ENCODE results near the gene SPOCK1.

SPOCK1 gene

DNA sequence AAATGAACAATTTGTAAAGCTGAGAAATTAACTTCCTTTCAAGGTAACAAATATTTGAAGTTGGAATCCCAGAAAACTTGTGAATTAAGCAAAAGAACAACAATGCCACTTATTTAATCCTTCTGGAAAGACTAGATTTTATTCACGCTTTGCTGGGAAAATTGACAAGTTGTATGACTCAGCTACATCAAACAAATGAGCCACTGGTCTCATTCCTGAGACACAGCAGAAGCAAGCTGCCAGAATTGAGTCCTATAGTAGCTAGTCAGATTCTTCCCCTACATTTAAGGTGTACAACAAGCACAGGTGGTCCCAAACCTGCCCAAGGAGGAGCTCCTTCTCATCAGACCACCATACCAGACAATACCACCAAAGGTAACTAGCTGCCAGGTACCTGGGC, 280.7 kb downstream of the SPOCK1 start:
- no peak for DNase-seq

DNA sequence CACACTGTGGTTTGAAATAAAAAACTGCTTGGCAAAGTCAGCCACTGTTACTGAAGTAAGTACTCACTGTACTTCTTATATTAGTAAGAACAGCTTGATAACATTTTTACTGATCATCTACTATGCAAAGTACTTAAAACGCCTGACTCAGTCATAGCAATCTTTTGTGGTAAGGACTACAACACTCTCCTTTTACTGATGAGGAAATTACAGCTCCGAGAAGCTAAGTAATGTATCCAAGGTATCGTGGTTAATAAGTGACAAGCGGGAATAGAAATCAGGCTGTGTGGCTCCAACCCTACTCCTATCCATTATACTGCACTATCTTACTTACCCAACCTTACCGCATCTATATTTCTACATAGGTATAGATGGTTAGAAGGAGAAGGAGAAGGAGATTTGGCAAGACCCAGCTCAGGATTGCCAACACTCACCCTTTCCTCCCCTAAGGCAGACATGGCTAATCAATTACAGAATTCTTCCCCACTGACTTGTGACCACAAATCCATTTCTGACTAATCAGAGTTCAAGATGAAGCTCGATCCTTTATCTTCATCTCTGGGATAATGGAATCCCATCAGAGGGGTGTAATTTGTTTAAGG, 281.4 kb downstream of the SPOCK1 start:
- no peak for ATAC-seq
- no peak for DNase-seq

More for the DNA sequence above, 280.7 kb downstream of the SPOCK1 start:
- no peak for ATAC-seq

DNA sequence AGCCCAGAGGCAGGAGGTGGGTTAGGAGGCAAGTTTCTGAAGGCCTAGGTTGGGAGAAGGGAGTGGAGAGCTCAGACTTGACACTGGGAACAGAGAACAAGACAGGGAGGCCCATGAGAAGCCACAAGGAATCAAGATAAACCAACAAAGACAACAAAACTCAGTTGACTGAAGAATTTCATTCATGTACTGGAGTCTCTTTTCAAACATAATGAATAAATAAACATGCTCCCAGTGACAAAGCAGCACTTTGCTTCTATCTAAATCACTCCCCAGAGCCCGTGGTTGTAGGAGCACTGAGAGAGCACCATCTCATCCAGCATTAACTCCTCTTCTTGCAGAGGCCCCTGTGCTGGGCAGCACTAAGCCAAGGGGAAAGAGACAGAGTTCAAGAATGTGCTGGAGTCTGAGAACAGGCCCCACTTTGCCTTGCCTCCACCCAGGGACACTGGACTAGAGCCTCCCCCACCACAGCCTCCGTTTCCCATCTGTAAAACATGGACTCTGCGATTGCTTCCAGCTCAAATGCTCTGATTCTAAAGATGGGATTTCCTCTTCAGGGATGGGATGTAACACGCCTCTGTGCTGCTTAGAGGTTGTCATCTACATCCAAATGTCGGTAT, 282.0 kb downstream of the SPOCK1 start:
- no peak for ATAC-seq
- DNase-seq = no peak

DNA sequence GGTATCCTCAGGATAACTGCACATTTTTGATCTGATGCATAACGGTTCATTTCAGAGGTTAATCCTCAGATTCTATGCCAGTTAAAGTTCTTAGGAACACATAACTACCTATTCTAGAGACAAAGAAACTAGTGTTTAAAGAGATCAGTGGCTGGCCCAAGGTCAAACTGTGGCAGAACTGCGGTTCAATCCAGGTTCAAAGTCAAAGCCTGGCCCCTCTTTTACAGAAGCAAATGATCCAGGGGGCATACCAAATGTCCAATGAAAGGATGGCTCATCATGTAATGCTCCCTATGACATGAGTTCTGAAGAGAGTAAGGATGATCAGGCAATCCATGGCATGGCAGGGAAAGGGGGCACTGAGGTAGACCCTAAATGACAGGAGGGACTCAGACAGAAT, 283.3 kb downstream of the SPOCK1 start:
- DNase-seq = no peak

DNA sequence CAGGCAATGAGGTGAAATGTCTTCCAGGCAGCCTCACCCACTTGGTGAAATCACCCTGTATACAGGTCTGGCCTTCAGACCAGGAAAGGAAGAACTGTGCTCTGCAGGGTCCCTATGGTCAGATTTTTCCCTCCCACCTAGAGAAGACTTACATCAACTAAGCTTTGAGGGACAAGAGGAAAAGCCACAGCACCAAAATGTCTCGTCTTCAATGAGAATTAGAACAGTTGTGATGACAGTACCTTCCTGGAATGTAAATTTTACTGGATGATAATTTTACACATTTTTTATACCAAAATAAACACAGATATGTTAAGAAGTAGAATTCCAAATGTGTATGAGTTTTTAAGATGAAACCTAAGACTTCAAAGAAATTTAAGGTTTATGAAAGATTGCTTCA, 283.9 kb downstream of the SPOCK1 start:
- DNase-seq (no peak), ATAC-seq (no peak)

More for the DNA sequence above, 283.3 kb downstream of the SPOCK1 start:
- ATAC-seq = no peak

DNA sequence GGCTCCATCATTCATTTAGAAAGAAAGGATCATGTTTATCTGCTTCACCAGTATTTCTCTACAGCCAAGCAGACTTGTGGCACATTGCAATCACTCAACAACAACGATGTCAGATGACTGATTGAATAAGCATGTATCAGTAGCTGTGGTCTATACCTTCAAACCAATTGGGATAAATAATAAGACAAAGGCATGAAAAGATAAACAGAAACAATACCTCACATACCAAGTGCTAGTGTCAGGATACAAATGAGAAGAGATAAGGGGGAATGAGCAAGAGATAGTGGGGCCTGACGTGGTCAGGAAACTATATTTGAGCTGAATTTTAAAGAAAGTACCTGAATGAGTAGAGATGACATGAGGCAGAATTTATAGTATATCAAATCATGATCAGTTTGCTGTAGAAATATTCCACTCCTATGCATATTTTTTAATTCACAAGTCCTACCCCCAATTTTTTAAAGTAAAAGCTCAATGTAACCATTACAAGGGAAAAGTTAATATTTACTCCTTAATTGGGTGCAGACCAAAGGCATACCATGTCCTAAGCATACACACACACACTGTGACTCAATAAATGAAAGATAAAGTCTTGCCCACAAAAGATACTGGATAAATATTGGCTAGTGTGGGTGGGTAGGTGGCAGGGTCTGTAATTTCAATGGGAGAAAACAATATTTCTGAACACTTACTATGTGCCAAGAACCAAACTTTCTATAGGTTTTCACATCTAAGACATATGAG, 284.5 kb downstream of the SPOCK1 start:
- no peak for ATAC-seq
- DNase-seq = no peak

DNA sequence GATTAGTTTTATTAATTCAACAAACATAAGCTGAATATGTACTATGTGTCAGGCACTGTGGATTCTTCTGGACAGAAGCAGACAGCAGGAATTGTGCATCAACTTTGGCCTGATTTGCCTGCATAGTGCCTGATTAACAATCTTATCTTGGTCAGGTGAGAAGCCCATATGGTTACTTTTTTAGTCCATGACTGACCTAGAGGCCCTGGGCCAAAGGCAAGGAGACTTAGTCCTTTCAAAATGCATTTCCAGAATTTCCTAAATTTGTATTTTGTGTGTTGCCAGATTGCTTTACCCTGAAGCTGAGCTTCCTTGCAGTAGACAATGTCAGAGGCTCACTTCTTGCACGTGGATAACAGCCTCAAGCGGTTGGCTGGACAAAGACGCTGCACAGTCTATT, 286.7 kb downstream of the SPOCK1 start:
- DNase-seq (no peak), ATAC-seq (no peak)

DNA sequence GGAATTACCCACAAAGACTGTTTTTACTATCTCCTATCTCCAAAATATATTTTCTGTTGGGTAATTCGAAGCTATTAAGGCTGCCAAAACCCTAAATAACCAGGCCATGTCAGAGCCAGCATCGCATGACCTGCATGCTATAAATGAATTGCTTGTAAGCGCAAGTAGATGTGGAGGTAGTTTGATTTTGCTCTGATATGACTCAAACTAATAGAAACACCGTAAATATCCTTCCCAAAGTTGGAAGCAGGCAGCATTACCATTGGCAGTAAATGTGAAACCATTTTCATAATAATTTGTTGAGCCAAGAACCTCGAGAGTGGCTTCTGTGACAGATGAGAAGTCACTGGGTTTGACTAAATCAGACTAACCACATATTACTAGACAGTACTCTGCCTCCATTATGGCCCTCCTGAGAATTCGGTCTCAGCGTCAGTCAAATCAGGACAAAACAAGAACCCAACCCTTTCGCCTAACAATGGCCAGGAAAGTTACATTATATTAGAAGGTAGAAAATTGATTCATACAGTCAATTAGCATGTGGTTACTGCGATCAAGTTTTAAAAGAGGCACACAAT, 289.8 kb downstream of the SPOCK1 start:
- no peak for ATAC-seq

DNA sequence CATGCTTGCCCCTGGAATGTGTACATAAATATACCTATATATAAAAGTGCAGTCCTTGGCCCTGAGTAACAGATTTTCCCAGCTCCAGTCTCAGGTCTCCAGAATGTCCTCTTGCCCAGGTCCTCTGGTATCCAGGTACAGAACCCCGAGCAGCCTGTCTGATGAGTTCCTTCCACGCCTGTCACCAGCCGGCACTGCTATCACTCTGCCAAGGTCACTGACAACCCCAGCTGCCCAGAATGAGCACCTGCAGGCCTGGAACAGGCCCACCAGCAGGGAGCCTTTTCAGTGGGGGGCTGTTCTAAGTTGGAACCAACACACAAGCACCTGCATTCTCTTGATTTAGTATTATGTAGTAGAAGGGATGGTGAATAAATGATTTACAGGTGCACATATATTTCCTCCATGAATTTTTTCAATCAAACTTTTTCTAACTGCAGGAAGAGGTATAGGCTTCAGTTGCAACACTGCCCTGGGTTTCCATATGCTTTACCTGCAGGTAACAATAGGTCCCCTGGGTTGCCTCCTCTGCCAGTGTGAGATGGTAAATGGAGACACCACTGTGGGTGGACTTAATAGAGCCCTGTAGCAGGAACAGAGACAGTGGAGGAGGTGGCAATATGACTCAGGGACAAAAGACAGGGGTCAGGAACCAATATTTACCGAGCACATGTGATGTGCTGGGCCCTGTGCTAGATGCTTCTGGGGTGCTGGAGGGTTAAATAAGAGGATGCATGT, 291.9 kb downstream of the SPOCK1 start:
- no peak for ATAC-seq
- no peak for DNase-seq

More for the DNA sequence above, 289.8 kb downstream of the SPOCK1 start:
- no peak for DNase-seq

DNA sequence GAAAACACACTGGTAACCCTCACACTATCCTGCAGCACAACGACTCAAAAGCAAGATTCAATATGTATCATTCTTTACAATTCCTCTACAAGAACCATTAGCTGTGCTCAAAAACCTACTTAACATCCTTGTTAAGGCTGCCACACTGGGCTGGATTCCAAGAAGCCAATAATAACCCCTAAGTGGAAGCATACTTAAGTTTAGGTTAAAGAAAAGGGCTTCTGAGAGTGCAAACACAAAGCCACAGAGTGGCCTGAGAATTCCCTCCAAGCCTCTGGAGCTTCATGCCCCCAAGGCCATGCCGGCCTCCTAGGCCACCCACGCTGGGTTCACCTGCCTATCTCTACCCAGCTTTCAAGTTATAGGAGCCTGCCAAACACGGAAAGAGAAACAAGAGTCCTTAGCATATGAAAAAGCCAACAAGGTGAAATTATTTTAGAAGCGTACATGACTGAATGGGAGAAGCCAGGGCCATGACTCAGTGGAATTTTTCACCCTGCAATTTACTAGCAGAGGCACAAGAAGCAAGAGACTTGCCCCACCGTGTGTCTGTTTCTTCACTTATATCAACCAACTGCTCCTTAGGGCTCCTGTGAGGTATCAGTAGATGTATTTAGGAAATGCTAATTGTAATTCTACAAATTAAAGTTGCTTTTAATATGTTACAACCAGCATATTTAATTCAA, 293.0 kb downstream of the SPOCK1 start:
- DNase-seq = no peak
- ATAC-seq = no peak

DNA sequence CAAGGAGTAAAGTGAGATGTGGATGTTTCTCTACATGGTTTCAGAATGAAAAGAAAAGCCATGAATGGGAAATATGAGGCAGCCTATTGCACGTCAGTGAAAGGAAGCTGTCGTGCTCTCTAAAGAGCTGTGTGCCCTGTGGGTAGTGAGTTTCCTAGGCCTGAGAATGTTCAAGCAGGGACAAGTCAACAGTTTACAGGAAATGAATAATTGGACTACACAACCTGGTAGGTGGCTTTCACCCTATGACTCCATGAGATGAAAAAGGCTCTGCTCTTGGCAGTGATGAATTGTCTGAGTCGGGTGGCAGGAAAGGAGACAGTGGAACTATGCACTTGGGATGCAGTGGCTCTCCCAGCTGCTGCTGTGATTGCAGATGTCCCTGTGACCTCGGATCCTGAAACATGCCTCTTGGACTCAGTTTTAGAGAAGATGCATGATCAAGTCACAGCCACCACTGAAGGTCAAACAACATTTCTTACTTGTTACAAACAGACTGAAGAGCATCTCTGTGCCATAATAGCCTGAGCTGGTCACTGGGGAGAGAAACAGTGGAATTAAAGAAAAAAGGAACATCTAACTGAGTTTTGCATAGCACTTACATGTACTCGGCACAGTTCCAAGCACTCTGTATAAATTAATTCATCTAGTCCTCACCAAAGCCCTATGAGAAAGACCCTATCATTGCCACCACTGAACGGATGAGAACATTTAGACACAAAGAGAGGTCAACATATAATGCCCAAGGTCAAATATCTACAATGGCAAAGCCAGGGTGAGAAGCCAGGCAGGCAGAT, 293.7 kb downstream of the SPOCK1 start:
- DNase-seq (no peak), ATAC-seq (no peak)

DNA sequence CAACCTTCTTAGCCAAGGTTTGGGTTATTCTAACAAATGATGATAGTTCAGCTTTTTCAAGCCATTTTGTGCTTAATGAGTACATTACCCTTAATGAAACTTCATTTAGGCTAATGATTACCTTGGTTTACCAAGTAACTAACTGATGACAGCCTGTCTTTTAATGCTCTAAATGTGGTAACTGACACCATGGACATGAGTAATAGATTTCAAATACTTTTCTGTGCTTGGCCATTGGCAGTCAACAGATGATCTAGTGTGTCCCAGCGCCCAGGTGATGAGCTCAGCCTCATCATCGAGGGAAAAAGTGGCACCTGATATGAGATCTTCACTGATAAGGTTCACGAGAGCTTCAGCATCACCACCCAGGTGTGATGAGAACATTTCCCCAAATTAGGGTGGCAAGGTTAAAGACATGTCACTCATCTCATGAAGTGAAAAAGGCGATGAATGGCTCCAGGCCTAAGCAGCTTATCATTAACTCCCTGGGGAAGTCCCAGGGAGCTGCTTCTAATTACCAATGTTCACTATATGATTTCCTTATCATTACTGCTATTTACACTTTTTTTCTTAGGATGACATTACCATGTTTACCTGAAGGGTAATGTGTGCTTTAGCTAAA, 296.0 kb downstream of the SPOCK1 start:
- no peak for DNase-seq
- ATAC-seq = no peak

DNA sequence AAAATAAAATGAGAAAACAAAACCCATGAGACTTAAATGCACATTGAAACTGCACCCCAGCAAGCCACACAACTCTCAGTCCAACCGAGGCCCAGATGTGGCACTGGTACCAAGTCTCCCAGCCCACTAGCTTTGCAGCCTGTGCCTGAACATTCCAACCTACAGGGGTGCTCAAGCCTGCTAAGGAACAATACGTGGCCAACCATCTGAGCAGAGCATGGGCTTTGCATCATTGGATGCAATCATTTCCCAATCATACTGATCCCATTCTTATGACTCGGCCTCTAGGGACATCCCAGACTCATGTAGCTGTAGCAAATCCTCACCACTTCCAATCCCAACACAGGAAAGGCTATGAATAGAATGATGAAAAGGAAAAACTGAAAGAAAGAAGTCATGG, 297.2 kb downstream of the SPOCK1 start:
- no peak for ATAC-seq
- DNase-seq = no peak

DNA sequence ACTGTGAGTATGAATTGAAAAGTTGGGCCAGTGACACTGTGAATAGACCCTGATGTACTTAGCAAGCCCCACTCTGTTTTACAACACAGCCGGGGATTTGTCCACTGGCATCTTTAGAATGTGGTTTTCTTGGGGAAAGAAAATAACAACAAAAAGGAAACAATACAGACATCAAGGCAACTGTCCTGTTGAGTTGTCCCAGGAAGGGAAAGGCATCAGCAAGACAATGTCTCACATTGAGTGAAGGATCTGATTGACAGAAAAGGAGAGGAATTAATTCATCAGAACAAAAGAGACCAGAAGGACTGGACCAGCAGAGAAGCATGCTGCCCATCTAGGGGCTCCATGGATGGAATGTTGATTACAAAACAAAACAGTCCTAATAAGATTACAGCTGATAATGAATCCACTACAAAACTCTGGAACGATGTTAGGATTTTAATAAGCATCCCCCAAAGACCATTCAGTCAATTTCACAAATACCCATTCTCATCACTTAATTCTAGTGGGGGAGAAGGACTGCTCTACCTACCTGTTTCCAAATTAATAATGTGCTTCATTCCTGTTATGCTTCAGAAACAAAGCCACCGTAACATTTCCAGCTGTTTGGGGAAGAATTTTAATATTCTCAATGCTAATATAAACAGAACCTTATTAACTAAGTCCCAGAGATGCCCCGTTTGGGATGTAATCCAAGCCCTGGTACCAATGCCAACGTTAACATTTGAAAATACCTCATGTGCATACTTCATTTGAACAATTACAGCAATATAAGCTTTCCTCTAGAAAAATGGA, 298.0 kb downstream of the SPOCK1 start:
- DNase-seq = no peak
- ATAC-seq = no peak

DNA sequence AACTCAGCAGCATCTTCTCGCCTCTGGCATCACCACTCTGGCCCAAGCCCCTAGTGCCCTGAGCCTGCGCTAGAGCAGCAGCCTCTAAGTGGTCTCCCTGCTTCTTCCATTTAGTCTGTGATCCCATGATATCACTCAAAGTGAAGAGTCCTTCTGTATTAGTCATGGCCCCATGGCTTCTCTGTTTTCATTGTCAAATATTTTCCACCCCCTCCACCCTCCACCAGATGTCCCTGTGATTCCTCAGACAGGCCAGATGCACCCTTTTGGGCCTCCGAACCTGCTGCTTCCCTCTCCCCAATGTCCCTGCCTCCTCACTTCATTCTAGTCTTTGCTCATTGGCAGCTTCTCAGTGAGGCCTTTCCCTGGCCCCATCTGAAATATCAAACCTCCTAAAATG, 299.2 kb downstream of the SPOCK1 start:
- ATAC-seq = no peak
- no peak for DNase-seq

DNA sequence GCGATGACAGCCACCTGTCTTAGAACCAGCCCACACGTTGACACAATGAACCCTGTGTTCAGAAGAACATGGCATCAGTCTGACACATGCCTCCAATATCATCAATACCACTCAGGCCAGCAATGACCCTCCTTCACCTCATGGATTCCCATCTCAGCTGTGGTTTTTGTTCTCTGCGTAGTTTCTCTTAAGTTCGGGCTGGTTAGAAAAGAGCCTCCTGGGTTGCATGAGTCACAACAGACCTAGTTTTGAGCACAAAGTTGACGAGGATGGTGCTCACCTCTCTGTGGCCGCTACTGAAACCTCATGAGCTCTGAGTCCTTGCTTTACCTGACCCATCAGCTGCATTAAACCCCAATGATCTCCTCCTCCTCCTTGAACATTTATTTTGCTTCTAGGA, 299.9 kb downstream of the SPOCK1 start:
- ATAC-seq (no peak), DNase-seq (no peak)

DNA sequence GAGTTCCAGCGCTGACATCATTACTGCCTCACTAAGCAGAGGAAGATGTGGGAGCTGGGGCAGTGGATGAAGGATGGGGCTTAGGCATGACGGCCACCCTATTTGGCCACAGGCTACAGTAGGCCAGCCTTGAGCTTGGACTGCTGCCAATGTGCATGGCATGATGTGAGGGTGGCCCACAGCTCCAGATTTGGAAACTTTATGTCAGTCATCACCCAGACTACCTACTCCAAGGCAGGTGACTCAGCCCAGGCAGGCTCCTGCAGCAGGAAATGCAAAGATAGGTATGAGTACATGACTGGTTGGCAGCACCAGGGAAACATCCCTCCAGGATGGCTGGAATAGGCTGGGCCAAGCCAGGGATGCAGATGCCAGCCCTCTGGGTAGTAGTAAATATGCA, 303.6 kb downstream of the SPOCK1 start:
- DNase-seq = no peak
- ATAC-seq = no peak

DNA sequence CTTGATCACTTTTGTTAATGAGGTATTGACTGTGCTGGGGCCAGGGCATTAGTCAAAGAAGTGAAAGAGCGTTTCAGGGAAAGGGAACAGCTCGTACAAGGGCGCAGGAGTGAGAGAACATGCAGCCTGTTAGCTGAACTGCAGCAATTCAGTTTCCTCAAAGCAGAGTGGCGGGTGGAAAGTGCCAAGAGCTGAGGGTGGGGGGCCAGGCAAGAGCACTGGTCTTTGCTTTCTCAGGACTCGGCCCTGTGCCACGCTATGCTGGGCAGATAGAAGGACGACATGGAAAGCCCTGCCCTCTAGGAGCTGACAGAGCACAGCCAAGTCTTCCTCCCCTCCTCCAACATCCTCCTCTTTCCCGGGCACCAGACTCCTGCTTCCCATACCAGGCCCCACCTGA, 304.8 kb downstream of the SPOCK1 start:
- DNase-seq = no peak
- no peak for ATAC-seq

DNA sequence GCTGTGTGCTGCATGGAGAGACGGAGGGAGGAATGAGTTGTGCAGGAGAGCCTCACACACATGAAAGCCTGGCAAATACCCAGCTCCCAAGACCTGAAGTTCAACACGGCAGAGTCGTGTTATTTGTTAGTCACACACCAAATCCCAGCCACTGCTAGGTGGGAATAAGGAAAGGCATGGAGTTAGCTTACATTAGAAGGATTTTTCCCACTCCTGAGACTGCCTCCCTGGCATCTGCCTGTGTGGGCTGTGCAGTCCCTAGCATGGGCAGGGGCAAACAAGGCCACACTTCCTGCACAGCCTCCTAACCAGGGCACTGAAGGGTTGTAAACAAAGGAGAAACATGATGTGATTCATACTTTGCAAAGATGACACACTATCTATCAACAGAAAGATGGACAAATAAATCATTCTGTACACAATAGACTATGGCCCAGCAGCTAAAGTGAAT, 306.8 kb downstream of the SPOCK1 start:
- DNase-seq (no peak), ATAC-seq (no peak)

DNA sequence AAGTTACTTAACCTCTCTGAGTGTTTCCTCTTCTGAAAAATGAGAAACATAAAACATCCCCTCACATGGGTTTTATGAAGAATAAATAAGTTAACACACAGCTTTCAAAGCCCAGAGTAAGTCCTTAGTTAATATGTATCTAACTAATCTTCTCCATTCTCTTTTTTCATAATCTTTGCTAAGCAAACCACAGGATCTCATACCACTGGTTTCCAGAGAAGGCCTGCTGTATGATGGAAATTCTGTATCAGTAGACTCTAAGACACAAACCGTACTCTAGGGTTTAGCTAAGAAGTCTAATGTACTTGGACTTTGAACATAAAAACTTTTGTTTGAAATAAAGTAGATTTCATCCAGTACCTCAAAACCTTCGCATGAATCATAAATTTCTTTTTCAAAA, 307.9 kb downstream of the SPOCK1 start:
- DNase-seq = no peak
- ATAC-seq = no peak

Data from stimulated activated naive CD8-positive, alpha-beta T cell treated with anti-CD3 and anti-CD28 coated beads, Interleukin-15, Interleukin-2, amounts not matched to agents 100 U/mL and 50 U/mL, for 24 hours (primary cell).